ENCODE data around the gene CCDC85A. TPM values are rescaled to one million over a fixed set of nuclear protein-coding genes. Genes with fewer than 3 reads are reported as not detected.

Gene CCDC85A
- total and polyA plus RNA-seq, 2 of the 4 experiments (the other 2 are of a cell fraction) = 1.1 to 2.2 TPM

GRCh38 chr2:56295666-56296065, 111.9 kb downstream of the CCDC85A start:
- H4K8ac ChIP-seq (ENCODE audit: low read depth in 2 of 2, low read length in 2 of 2) = no peak overlapping the region
- no peak for ATAC-seq (ENCODE audit: low read depth)
- H3K4me3 ChIP-seq (ENCODE audit: insufficient read depth, low read depth, low read length) = no peak overlapping the region
- H4K5ac ChIP-seq (ENCODE audit: low read depth, low read length) = no peak overlapping the region
- no CpG with 5 or more reads among the region's 3 CpGs for WGBS, 2 experiments (ENCODE audit: extremely low coverage in 2 of 2, insufficient read length in 1 of 2)
- no TSS peak for BruUV-seq (replicated peaks)
- H2AK5ac ChIP-seq (ENCODE audit: low read depth, low read length) = no peak overlapping the region
- H2AFZ ChIP-seq (replicated peaks; ENCODE audit: low read length, poor library complexity) = no peak overlapping the region
- H2AK9ac ChIP-seq (replicated peaks; ENCODE audit: low read depth, low read length, poor library complexity) = no peak overlapping the region
- in situ Hi-C loops (cut with MboI; ENCODE audit: low sequenced_read_pairs) = no loop called here
- DNase-seq = no peak
- no peaks in the 10 kb centered on the region for H3K27me3 ChIP-seq (ENCODE audit: control insufficient read depth, insufficient read depth, low read length)
- H4K91ac ChIP-seq (ENCODE audit: insufficient read depth, low read depth, low read length) = no peak overlapping the region
- no peaks in the 10 kb centered on the region for H3K4me1 ChIP-seq (ENCODE audit: control insufficient read depth, insufficient read depth, low read length)
- ChIA-PET CTCF (no interaction called here), POLR2A (ENCODE audit: unreplicated experiment) (no interaction called here)
- no peaks in the 10 kb centered on the region for H3K79me1 ChIP-seq (ENCODE audit: low read depth in 1 of 2, low read length in 2 of 2)
- TF ChIP-seq, protein P1, sequence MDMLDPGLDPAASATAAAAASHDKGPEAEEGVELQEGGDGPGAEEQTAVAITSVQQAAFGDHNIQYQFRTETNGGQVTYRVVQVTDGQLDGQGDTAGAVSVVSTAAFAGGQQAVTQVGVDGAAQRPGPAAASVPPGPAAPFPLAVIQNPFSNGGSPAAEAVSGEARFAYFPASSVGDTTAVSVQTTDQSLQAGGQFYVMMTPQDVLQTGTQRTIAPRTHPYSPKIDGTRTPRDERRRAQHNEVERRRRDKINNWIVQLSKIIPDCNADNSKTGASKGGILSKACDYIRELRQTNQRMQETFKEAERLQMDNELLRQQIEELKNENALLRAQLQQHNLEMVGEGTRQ (IDR thresholded peaks at IDR 0.05; ENCODE audit: low read depth, low read length) = no peak
- TF ChIP-seq MAZ (IDR thresholded peaks at IDR 0.05; ENCODE audit: borderline replicate concordance, low read depth, low read length) (no peak), RCOR1 (IDR thresholded peaks at IDR 0.05; ENCODE audit: insufficient replicate concordance, low read length) (no peak)
- H2BK15ac ChIP-seq (ENCODE audit: low read depth, low read length) = no peak overlapping the region
- no peaks in the 10 kb centered on the region for H3K9me1 ChIP-seq (ENCODE audit: insufficient read depth, low read length)
- no peak overlapping the region for H3K4me2 ChIP-seq (ENCODE audit: low read depth, low read length)
- H2BK120ac ChIP-seq (ENCODE audit: low read depth, low read length) = no peak overlapping the region
- no peak overlapping the region for H3K56ac ChIP-seq (ENCODE audit: extremely low read depth, insufficient read depth, low read length)
- H3K9me3 ChIP-seq (ENCODE audit: control insufficient read depth, insufficient read depth, low read length) = peaks cover 2% of the 10 kb centered on the region; the same call in 1 of the 2 replicates
- H2BK5ac ChIP-seq (ENCODE audit: low read depth, low read length, poor library complexity, severe bottlenecking) = no peak overlapping the region
- H4K20me1 ChIP-seq (ENCODE audit: insufficient read depth, low read length) = no peaks in the 10 kb centered on the region
- no peak overlapping the region for H3K18ac ChIP-seq (ENCODE audit: low read depth, low read length)
- H3K14ac ChIP-seq (replicated peaks; ENCODE audit: low read depth, low read length) = no peak overlapping the region
- H2BK20ac ChIP-seq (ENCODE audit: low read depth, low read length) = no peak overlapping the region
- dilution Hi-C loops (cut with HindIII; ENCODE audit: low sequenced_read_pairs, unreplicated experiment) = no loop called here
- H3K36me3 ChIP-seq (ENCODE audit: control insufficient read depth, insufficient read depth, low read length) = no peaks in the 10 kb centered on the region
- no peak overlapping the region for H3K23ac ChIP-seq (ENCODE audit: low read depth, low read length)
- H3K27ac ChIP-seq (ENCODE audit: insufficient read depth, low read length) = no peak overlapping the region
- intact Hi-C loops (cut with micrococcal nuclease) = no loop called here
- H3K4ac ChIP-seq (ENCODE audit: low read depth, low read length) = no peak overlapping the region
- H3K9ac ChIP-seq (ENCODE audit: low read depth, low read length) = no peak overlapping the region

Data from IMR-90 (cell line).